Measurements from ENCODE around the gene PTGDS. TPM values are rescaled to one million over a fixed set of nuclear protein-coding genes. Genes with fewer than 3 reads are reported as not detected.

PTGDS gene
- total and polyA plus RNA-seq, 9 of the 15 experiments (the other 6 are each of a cell fraction or from before 2014, with no cell fraction given) = 0.46 to 7.1 (median 2.0) TPM

DNA sequence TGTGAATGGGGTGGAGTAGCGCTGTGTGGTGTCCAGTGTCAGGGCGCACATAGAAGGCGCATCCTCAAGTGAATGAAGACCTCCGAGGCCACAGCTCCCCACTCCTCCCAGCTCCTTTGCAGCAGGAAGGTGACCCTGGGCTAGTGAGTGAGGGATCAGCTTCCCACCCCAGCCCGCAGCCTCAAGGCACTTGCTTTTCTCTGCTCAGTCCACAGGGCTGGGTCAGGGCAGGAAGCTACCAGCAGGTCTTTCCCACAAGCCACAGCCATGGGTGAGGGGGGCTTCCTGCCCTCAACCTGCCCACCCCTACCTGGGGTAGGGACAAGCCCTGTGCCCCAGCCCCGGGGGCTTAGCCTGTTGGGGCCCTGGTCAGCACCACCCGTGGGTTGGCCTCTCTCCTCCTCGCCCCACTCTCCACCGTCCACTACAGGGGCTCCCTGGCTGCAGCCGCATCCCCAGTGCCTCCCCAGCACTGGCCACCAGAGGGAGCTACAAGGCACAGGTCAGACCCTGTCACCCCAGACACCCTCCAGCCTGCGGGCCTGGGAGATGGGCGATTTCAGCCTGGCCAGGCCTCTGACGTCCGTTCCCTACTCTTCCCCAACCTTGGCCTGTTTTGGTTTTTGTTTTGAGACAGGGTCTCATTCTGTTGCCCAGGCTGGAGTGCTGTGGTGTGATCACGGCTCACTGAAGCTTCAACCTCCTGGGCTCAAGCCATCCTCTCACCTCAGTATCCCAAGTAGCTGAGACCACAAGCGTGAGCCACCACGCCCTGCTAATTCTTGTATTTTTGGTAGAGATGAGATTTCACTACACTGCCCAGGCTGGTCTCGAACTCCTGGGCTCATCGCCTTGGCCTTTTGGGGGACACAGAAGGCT, 52.0 kb downstream of the PTGDS start (continued):
- TF ChIP-seq, protein P1, sequence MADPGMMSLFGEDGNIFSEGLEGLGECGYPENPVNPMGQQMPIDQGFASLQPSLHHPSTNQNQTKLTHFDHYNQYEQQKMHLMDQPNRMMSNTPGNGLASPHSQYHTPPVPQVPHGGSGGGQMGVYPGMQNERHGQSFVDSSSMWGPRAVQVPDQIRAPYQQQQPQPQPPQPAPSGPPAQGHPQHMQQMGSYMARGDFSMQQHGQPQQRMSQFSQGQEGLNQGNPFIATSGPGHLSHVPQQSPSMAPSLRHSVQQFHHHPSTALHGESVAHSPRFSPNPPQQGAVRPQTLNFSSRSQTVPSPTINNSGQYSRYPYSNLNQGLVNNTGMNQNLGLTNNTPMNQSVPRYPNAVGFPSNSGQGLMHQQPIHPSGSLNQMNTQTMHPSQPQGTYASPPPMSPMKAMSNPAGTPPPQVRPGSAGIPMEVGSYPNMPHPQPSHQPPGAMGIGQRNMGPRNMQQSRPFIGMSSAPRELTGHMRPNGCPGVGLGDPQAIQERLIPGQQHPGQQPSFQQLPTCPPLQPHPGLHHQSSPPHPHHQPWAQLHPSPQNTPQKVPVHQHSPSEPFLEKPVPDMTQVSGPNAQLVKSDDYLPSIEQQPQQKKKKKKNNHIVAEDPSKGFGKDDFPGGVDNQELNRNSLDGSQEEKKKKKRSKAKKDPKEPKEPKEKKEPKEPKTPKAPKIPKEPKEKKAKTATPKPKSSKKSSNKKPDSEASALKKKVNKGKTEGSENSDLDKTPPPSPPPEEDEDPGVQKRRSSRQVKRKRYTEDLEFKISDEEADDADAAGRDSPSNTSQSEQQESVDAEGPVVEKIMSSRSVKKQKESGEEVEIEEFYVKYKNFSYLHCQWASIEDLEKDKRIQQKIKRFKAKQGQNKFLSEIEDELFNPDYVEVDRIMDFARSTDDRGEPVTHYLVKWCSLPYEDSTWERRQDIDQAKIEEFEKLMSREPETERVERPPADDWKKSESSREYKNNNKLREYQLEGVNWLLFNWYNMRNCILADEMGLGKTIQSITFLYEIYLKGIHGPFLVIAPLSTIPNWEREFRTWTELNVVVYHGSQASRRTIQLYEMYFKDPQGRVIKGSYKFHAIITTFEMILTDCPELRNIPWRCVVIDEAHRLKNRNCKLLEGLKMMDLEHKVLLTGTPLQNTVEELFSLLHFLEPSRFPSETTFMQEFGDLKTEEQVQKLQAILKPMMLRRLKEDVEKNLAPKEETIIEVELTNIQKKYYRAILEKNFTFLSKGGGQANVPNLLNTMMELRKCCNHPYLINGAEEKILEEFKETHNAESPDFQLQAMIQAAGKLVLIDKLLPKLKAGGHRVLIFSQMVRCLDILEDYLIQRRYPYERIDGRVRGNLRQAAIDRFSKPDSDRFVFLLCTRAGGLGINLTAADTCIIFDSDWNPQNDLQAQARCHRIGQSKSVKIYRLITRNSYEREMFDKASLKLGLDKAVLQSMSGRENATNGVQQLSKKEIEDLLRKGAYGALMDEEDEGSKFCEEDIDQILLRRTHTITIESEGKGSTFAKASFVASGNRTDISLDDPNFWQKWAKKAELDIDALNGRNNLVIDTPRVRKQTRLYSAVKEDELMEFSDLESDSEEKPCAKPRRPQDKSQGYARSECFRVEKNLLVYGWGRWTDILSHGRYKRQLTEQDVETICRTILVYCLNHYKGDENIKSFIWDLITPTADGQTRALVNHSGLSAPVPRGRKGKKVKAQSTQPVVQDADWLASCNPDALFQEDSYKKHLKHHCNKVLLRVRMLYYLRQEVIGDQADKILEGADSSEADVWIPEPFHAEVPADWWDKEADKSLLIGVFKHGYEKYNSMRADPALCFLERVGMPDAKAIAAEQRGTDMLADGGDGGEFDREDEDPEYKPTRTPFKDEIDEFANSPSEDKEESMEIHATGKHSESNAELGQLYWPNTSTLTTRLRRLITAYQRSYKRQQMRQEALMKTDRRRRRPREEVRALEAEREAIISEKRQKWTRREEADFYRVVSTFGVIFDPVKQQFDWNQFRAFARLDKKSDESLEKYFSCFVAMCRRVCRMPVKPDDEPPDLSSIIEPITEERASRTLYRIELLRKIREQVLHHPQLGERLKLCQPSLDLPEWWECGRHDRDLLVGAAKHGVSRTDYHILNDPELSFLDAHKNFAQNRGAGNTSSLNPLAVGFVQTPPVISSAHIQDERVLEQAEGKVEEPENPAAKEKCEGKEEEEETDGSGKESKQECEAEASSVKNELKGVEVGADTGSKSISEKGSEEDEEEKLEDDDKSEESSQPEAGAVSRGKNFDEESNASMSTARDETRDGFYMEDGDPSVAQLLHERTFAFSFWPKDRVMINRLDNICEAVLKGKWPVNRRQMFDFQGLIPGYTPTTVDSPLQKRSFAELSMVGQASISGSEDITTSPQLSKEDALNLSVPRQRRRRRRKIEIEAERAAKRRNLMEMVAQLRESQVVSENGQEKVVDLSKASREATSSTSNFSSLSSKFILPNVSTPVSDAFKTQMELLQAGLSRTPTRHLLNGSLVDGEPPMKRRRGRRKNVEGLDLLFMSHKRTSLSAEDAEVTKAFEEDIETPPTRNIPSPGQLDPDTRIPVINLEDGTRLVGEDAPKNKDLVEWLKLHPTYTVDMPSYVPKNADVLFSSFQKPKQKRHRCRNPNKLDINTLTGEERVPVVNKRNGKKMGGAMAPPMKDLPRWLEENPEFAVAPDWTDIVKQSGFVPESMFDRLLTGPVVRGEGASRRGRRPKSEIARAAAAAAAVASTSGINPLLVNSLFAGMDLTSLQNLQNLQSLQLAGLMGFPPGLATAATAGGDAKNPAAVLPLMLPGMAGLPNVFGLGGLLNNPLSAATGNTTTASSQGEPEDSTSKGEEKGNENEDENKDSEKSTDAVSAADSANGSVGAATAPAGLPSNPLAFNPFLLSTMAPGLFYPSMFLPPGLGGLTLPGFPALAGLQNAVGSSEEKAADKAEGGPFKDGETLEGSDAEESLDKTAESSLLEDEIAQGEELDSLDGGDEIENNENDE (IDR thresholded peaks at IDR 0.05; ENCODE audit: low read depth, low read length) = no peak
- TF ChIP-seq, protein P2, sequence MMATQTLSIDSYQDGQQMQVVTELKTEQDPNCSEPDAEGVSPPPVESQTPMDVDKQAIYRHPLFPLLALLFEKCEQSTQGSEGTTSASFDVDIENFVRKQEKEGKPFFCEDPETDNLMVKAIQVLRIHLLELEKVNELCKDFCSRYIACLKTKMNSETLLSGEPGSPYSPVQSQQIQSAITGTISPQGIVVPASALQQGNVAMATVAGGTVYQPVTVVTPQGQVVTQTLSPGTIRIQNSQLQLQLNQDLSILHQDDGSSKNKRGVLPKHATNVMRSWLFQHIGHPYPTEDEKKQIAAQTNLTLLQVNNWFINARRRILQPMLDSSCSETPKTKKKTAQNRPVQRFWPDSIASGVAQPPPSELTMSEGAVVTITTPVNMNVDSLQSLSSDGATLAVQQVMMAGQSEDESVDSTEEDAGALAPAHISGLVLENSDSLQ (IDR thresholded peaks at IDR 0.05) = no peak
- 0 out of 2 replicates have a peak, but pooled peaks have one; percentile 3 for TF ChIP-seq JUND (IDR thresholded peaks at IDR 0.05; ENCODE audit: borderline replicate concordance, low read depth, low read length)
- no peak; the same call in 2 of the 3 replicates for TF ChIP-seq JUND (tag; IDR thresholded peaks at IDR 0.05; ENCODE audit: borderline replicate concordance, low read depth, low read length)
- peak; percentile 17 for TF ChIP-seq TBP (optimal IDR thresholded peaks at IDR 0.05; ENCODE audit: low read depth, low read length)
- TF ChIP-seq, protein P3, sequence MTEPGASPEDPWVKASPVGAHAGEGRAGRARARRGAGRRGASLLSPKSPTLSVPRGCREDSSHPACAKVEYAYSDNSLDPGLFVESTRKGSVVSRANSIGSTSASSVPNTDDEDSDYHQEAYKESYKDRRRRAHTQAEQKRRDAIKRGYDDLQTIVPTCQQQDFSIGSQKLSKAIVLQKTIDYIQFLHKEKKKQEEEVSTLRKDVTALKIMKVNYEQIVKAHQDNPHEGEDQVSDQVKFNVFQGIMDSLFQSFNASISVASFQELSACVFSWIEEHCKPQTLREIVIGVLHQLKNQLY (CRISPR knock-in tag; conservative IDR thresholded peaks at IDR 0.05) = 0 out of 4 replicates have a peak, but pooled peaks of 1 of the 2 experiments have one; percentile 23
- TF ChIP-seq RBM39 (optimal IDR thresholded peaks at IDR 0.05; ENCODE audit: low read depth, low read length) = peak; percentile 84
- TF ChIP-seq CREM (IDR thresholded peaks at IDR 0.05; ENCODE audit: low read depth) = peak; percentile 54; the same call in 1 of the 2 replicates
- TF ChIP-seq, protein P4, sequence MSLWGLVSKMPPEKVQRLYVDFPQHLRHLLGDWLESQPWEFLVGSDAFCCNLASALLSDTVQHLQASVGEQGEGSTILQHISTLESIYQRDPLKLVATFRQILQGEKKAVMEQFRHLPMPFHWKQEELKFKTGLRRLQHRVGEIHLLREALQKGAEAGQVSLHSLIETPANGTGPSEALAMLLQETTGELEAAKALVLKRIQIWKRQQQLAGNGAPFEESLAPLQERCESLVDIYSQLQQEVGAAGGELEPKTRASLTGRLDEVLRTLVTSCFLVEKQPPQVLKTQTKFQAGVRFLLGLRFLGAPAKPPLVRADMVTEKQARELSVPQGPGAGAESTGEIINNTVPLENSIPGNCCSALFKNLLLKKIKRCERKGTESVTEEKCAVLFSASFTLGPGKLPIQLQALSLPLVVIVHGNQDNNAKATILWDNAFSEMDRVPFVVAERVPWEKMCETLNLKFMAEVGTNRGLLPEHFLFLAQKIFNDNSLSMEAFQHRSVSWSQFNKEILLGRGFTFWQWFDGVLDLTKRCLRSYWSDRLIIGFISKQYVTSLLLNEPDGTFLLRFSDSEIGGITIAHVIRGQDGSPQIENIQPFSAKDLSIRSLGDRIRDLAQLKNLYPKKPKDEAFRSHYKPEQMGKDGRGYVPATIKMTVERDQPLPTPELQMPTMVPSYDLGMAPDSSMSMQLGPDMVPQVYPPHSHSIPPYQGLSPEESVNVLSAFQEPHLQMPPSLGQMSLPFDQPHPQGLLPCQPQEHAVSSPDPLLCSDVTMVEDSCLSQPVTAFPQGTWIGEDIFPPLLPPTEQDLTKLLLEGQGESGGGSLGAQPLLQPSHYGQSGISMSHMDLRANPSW (CRISPR knock-in tag; IDR thresholded peaks at IDR 0.05) = 0 out of 2 replicates have a peak, but pooled peaks have one; percentile 76
